Astrocyte (in vitro differentiated cells and primary cell): Measurements from ENCODE around the gene ATP2B2. TPM values are rescaled to one million over a fixed set of nuclear protein-coding genes. Genes with fewer than 3 reads are reported as not detected.

Experiments used
- DNase-seq: peaks from one replicate; pipeline ENCODE4 v3.0.0-alpha.2; 2010; ENCODE audit warnings: low read depth
- FAIRE-seq: peaks from 2 replicates; lab custom pipeline; 2011; peaks lifted over from hg19 to GRCh38; lab: Jason Lieb, UNC
- H2AFZ ChIP-seq: 2 replicates; pipeline ENCODE4 v1.6.0; 2012; ENCODE audit warnings: low read depth, low read length, inconsistent platforms
- H3K27ac ChIP-seq: 2 replicates; pipeline ENCODE4 v1.5.1; 2011; ENCODE audit warnings: low read depth, low read length, inconsistent platforms
- H3K27me3 ChIP-seq: 2 replicates; pipeline ENCODE4 v1.6.0; 2011; ENCODE audit warnings: low read length, inconsistent platforms; ENCODE audit not compliant: insufficient read depth
- H3K36me3 ChIP-seq: 2 replicates; pipeline ENCODE4 v1.5.1; 2011; ENCODE audit warnings: low read length, inconsistent platforms; ENCODE audit not compliant: insufficient read depth
- H3K4me1 ChIP-seq: 2 replicates; pipeline ENCODE4 v1.5.1; 2011; ENCODE audit warnings: low read length, inconsistent platforms; ENCODE audit not compliant: insufficient read depth
- H3K4me2 ChIP-seq: 2 replicates; pipeline ENCODE4 v1.6.0; 2012; ENCODE audit warnings: low read length, inconsistent platforms
- H3K4me3 ChIP-seq: 2 replicates; pipeline ENCODE4 v1.5.1; 2011; ENCODE audit warnings: low read depth, mild to moderate bottlenecking, low read length, inconsistent platforms; ENCODE audit not compliant: insufficient read depth
- H3K79me2 ChIP-seq: 2 replicates; pipeline ENCODE4 v1.6.0; 2012; ENCODE audit warnings: mild to moderate bottlenecking, low read length, inconsistent platforms; ENCODE audit not compliant: insufficient read depth
- H3K9ac ChIP-seq: 2 replicates; pipeline ENCODE4 v1.6.0; 2012; ENCODE audit warnings: mild to moderate bottlenecking, low read length, inconsistent platforms
- H3K9me3 ChIP-seq: 2 replicates; pipeline ENCODE4 v1.5.1; 2012; ENCODE audit warnings: low read depth, mild to moderate bottlenecking, low read length, inconsistent platforms; ENCODE audit not compliant: insufficient read depth
- H4K20me1 ChIP-seq: 2 replicates; pipeline ENCODE4 v1.6.0; 2012; ENCODE audit warnings: low read length, inconsistent platforms; ENCODE audit not compliant: insufficient read depth
- H3K27ac Mint-ChIP-seq: one replicate; pipeline ENCODE4 v1.8.0; 2021; ENCODE audit warnings: mild to moderate bottlenecking, mixed read lengths; ENCODE audit not compliant: unreplicated experiment
- H3K27me3 Mint-ChIP-seq: one replicate; pipeline ENCODE4 v1.8.0; 2021; ENCODE audit warnings: low read depth, mixed read lengths; ENCODE audit not compliant: unreplicated experiment
- H3K36me3 Mint-ChIP-seq: one replicate; pipeline ENCODE4 v1.8.0; 2021; ENCODE audit warnings: low read depth, mixed read lengths; ENCODE audit not compliant: unreplicated experiment
- H3K4me1 Mint-ChIP-seq: one replicate; pipeline ENCODE4 v1.8.0; 2021; ENCODE audit warnings: low read depth, mixed read lengths; ENCODE audit not compliant: unreplicated experiment
- H3K4me3 Mint-ChIP-seq: one replicate; pipeline ENCODE4 v1.8.0; 2021; ENCODE audit warnings: mild to moderate bottlenecking, moderate library complexity, mixed read lengths; ENCODE audit not compliant: unreplicated experiment
- H3K9me3 Mint-ChIP-seq: one replicate; pipeline ENCODE4 v1.8.0; 2021; ENCODE audit warnings: mild to moderate bottlenecking, mixed read lengths; ENCODE audit not compliant: unreplicated experiment
- CTCF ChIP-seq: IDR thresholded peaks from 2 replicates; pipeline ENCODE4 v1.5.1; 2011; ENCODE audit warnings: low read depth, mild to moderate bottlenecking, inconsistent platforms, low read length, moderate library complexity; ENCODE audit not compliant: insufficient read depth
- EZH2 ChIP-seq: IDR thresholded peaks from 2 replicates; pipeline ENCODE4 v1.6.1; 2012; ENCODE audit warnings: mild to moderate bottlenecking, low read length, inconsistent platforms; ENCODE audit not compliant: insufficient read depth
- total RNA-seq: library from RNA; stranded (reverse); gene quantifications from 2 replicates; pipeline ENCODE4 v1.2.1, GENCODE V29; 2021

Gene ATP2B2
- total RNA-seq, 1 donor from 2014 or later, result 0.05 TPM

GRCh38 chr3:10549617-10550230 is 44.3 kb upstream of the ATP2B2 start:
- H3K36me3 ChIP-seq, result no peaks in the 10 kb centered on the region
- H3K4me3 ChIP-seq, result no peak overlapping the region
- TF ChIP-seq CTCF (no peak), EZH2 (no peak)
- peaks cover 4% of the 10 kb centered on the region for H3K27me3 ChIP-seq
- no peaks in the 10 kb centered on the region for H3K79me2 ChIP-seq
- peaks cover 16% of the 10 kb centered on the region for H3K4me1 ChIP-seq
- Mint-ChIP-seq H3K9me3 (no peaks in the 10 kb centered on the region), H3K27me3 (peaks cover 31% of the 10 kb centered on the region), H3K4me3 (no peak overlapping the region), H3K27ac (no peak overlapping the region), H3K36me3 (no peaks in the 10 kb centered on the region), H3K4me1 (peaks cover 2% of the 10 kb centered on the region)
- no peaks in the 10 kb centered on the region for H4K20me1 ChIP-seq
- H3K27ac ChIP-seq, result no peak overlapping the region
- H3K9me3 ChIP-seq, result no peaks in the 10 kb centered on the region
- H3K9ac ChIP-seq, result no peak overlapping the region
- H2AFZ ChIP-seq, result no peak overlapping the region
- FAIRE-seq, result no peak
- no peak for DNase-seq
- no peak overlapping the region for H3K4me2 ChIP-seq

GRCh38 chr3:10548992-10549391 is 43.6 kb upstream of the ATP2B2 start:
- no peak for DNase-seq

More at GRCh38 chr3:10548992-10549391, 43.6 kb upstream of the ATP2B2 start:
- peaks cover 16% of the 10 kb centered on the region for H3K4me1 ChIP-seq
- no peak overlapping the region for H3K9ac ChIP-seq
- H3K27me3 Mint-ChIP-seq, result peaks cover 32% of the 10 kb centered on the region
- H3K36me3 ChIP-seq, result no peaks in the 10 kb centered on the region
- H3K4me1 Mint-ChIP-seq, result peaks cover 2% of the 10 kb centered on the region
- TF ChIP-seq CTCF, result no peak
- H3K27ac ChIP-seq, result no peak overlapping the region
- no peak for FAIRE-seq
- H3K36me3 Mint-ChIP-seq, result no peaks in the 10 kb centered on the region
- peaks cover 4% of the 10 kb centered on the region for H3K27me3 ChIP-seq
- no peak overlapping the region for H3K4me3 ChIP-seq
- H3K79me2 ChIP-seq, result no peaks in the 10 kb centered on the region
- H3K9me3 Mint-ChIP-seq, result no peaks in the 10 kb centered on the region
- H2AFZ ChIP-seq, result no peak overlapping the region
- no peak overlapping the region for H3K27ac Mint-ChIP-seq
- H3K4me3 Mint-ChIP-seq, result no peak overlapping the region
- H3K4me2 ChIP-seq, result no peak overlapping the region
- H3K9me3 ChIP-seq, result no peaks in the 10 kb centered on the region
- no peaks in the 10 kb centered on the region for H4K20me1 ChIP-seq
